ENCODE measurements around the gene SBF1. TPM values are rescaled to one million over a fixed set of nuclear protein-coding genes. Genes with fewer than 3 reads are reported as not detected.

SBF1 gene
- polyA plus RNA-seq, 1 of the 3 experiments (the other 2 are of a cell fraction): 29.1 TPM

- H3K27ac ChIP-seq (ENCODE audit: low read depth in 2 of 2, low read length in 1 of 2): no peak overlapping the region
- no peak for DNase-seq
- no peak for TF ChIP-seq JUND (IDR thresholded peaks at IDR 0.05)
- TF ChIP-seq TAF1 (IDR thresholded peaks at IDR 0.05; ENCODE audit: borderline replicate concordance, low read depth, low read length): no peak
- no peak for TF ChIP-seq FOXM1 (IDR thresholded peaks at IDR 0.05; ENCODE audit: low read depth)
- no peak for TF ChIP-seq POLR2AphosphoS5 (IDR thresholded peaks at IDR 0.05; ENCODE audit: low read depth, low read length)
- TF ChIP-seq EZH2phosphoT487 (IDR thresholded peaks at IDR 0.05; ENCODE audit: borderline replicate concordance, low read depth): no peak
- TF ChIP-seq RAD21 (IDR thresholded peaks at IDR 0.05; ENCODE audit: low read length): no peak
- TF ChIP-seq RFX5 (IDR thresholded peaks at IDR 0.05; ENCODE audit: low read length): no peak
- no peak for TF ChIP-seq ELF1 (IDR thresholded peaks at IDR 0.05)
- no peak for TF ChIP-seq NFIC (IDR thresholded peaks at IDR 0.05; ENCODE audit: borderline replicate concordance)
- no peak for TF ChIP-seq CHD2 (IDR thresholded peaks at IDR 0.05; ENCODE audit: low read length, partially characterized antibody)
- TF ChIP-seq CTCF (IDR thresholded peaks at IDR 0.05): no peak
- no peak for TF ChIP-seq RCOR1 (IDR thresholded peaks at IDR 0.05; ENCODE audit: low read length)
- no peak for TF ChIP-seq USF2 (IDR thresholded peaks at IDR 0.05; ENCODE audit: borderline replicate concordance, low read depth, low read length)
- no peak for TF ChIP-seq REST (IDR thresholded peaks at IDR 0.05; ENCODE audit: low read depth, low read length)
- no peak for TF ChIP-seq YY1 (IDR thresholded peaks at IDR 0.05; ENCODE audit: low read depth)
- peaks cover 7 to 22% of the 10 kb centered on the region in 2 experiments; a peak in 2 of 4 replicates for H3K4me1 ChIP-seq (ENCODE audit: control insufficient read depth in 1 of 2, insufficient read depth in 2 of 2, low read depth in 1 of 2, low read length in 1 of 2)
- peaks cover 8% of the 10 kb centered on the region; the same call in 1 of the 2 replicates for H4K20me1 ChIP-seq (ENCODE audit: insufficient read depth)
- no peaks in the 10 kb centered on the region for H3K9me2 ChIP-seq
- peaks cover 8% of the 10 kb centered on the region for H3F3A ChIP-seq (replicated peaks; ENCODE audit: insufficient read depth)
- peaks cover 7 to 50% of the 10 kb centered on the region in 2 experiments for H3K36me3 ChIP-seq (replicated peaks in 1 of 2; ENCODE audit: control insufficient read depth in 1 of 2, insufficient read depth in 2 of 2, low read length in 1 of 2)
- H3K4me3 ChIP-seq (ENCODE audit: low read depth in 2 of 2, low read length in 1 of 2): no peak overlapping the region
- 91% methylated on average over 3 of the region's 15 CpGs for WGBS (ENCODE audit: low lambda C conversion rate)
- no peak overlapping the region for H3K9ac ChIP-seq
- ChIA-PET CTCF (interaction anchor here (2.5 kb wide), 1 partner anchor 24 kb away, joined by 6 read pairs; no protein-coding TSS in a partner anchor), POLR2A (no interaction called here)
- H3K4me2 ChIP-seq: no peak overlapping the region
- no peaks in the 10 kb centered on the region for H3K9me3 ChIP-seq
- no peak overlapping the region for H2AFZ ChIP-seq (ENCODE audit: low read depth)
- peaks cover 18% of the 10 kb centered on the region for H3K79me2 ChIP-seq (ENCODE audit: insufficient read depth)
- H3K27me3 ChIP-seq (ENCODE audit: insufficient read depth): no peaks in the 10 kb centered on the region
Measured at GRCh38 chr22:50522208-50522805, 47.5 kb upstream of the SBF1 start.

Measured in SK-N-SH (cell line).